Activated CD8-positive, alpha-beta memory T cell treated with anti-CD3 and anti-CD28 coated beads for 36 hours (primary cell): ENCODE measurements around the gene CBS. TPM values are rescaled to one million over a fixed set of nuclear protein-coding genes. Genes with fewer than 3 reads are reported as not detected.

Experiments
- total RNA-seq, 2 experiments: library from RNA; stranded (reverse); gene quantifications; one replicate each; pipeline ENCODE4 v1.2.3, GENCODE V29; 2021

Gene CBS
- total RNA-seq, 2 experiments from 2014 or later = 14.1 to 15.5 TPM

Other genes starting within 250 kb of the CBS start
- 10 to 100 TPM; 58.9 to 61.6 TPM for gene WDR4, start 196.3 kb downstream of the CBS start, total RNA-seq
- 10 to 100 TPM; 36.0 to 38.1 TPM for gene NDUFV3, start 182.5 kb downstream of the CBS start, total RNA-seq
- gene ERVH48-1, start 150.2 kb downstream of the CBS start, total RNA-seq = not detected
- gene PKNOX1, start 101.3 kb downstream of the CBS start, total RNA-seq = 10 to 100 TPM; 21.5 to 22.2 TPM
- 10 to 100 TPM; 11.3 to 17.2 TPM for gene U2AF1, start 31.7 kb upstream of the CBS start, total RNA-seq
- not detected for gene CRYAA, start 93.2 kb upstream of the CBS start, total RNA-seq